Liver (tissue), 9 donors: ENCODE measurements around the gene EBP. TPM values are rescaled to one million over a fixed set of nuclear protein-coding genes. Genes with fewer than 3 reads are reported as not detected.
A peak's percentile ranks its signal among the peaks of the same experiment; 100 is the strongest.
"Not testable (repeated sequence)": the region's sequence is repeated elsewhere in the genome, so short reads cannot be mapped to it uniquely, and the experiment has no call there.

Source experiments
- DNase-seq: peaks from one replicate; pipeline ENCODE4 v3.0.0-alpha.2; 2017; ENCODE audit warnings: low spot score
- H3K27ac ChIP-seq, 2 donors: one replicate each; pipeline ENCODE4 v1.7.0; 2013; ENCODE audit warnings: inconsistent platforms in 2 of 2, low read length in 2 of 2, control low read depth in 1 of 2, low read depth in 1 of 2, mild to moderate bottlenecking in 1 of 2
- H3K27me3 ChIP-seq, 4 donors: one replicate each; pipeline versions ENCODE4 v1.6.1 to v1.7.0; 2013; ENCODE audit warnings: low read length in 3 of 4, inconsistent platforms in 1 of 4, mild to moderate bottlenecking in 1 of 4, moderate library complexity in 1 of 4; ENCODE audit not compliant: control insufficient read depth in 4 of 4, insufficient read depth in 4 of 4
- H3K36me3 ChIP-seq, 4 donors: one replicate each; pipeline versions ENCODE4 v1.6.1 to v1.7.0; 2013; ENCODE audit warnings: low read length in 3 of 4, mild to moderate bottlenecking in 3 of 4, low read depth in 1 of 4, moderate library complexity in 1 of 4; ENCODE audit not compliant: control insufficient read depth in 4 of 4, insufficient read depth in 3 of 4
- H3K4me1 ChIP-seq, 4 donors: one replicate each; pipeline versions ENCODE4 v1.6.1 to v1.7.0; 2013; ENCODE audit warnings: low read length in 3 of 4, mild to moderate bottlenecking in 3 of 4, moderate library complexity in 1 of 4; ENCODE audit not compliant: control insufficient read depth in 4 of 4, insufficient read depth in 4 of 4
- H3K4me3 ChIP-seq, 3 donors: one replicate each; pipeline versions ENCODE4 v1.6.1 to v1.7.0; 2013; ENCODE audit warnings: low read length in 3 of 3, control low read depth in 1 of 3, low read depth in 1 of 3, mild to moderate bottlenecking in 1 of 3
- H3K9ac ChIP-seq, 2 donors: one replicate each; pipeline ENCODE4 v1.7.0; 2013; ENCODE audit warnings: low read length in 2 of 2, mild to moderate bottlenecking in 2 of 2, moderate library complexity in 2 of 2, control low read depth in 1 of 2, low read depth in 1 of 2
- H3K9me3 ChIP-seq, 4 donors: one replicate each; pipeline versions ENCODE4 v1.6.1 to v1.7.0; 2013; ENCODE audit warnings: low read length in 3 of 4; ENCODE audit not compliant: control insufficient read depth in 4 of 4
- ATF3 ChIP-seq: IDR thresholded peaks from 2 replicates; pipeline ENCODE4 v1.6.1; 2016; ENCODE audit warnings: antibody characterized with exemption
- CTCF ChIP-seq: fragments of 150-350 bp; IDR thresholded peaks from 2 replicates; pipeline ENCODE4 v1.5.1; 2017; ENCODE audit warnings: improper control_type of control experiment, low read depth, low read length; ENCODE audit not compliant: missing input control
- EGR1 ChIP-seq, 2 donors: IDR thresholded peaks; 2 replicates each; pipeline ENCODE4 v1.6.1; 2016 to 2018; ENCODE audit warnings: antibody characterized with exemption in 2 of 2, low read depth in 2 of 2
- FOXA1 ChIP-seq: IDR thresholded peaks from 2 replicates; pipeline ENCODE4 v1.6.1; 2016; ENCODE audit warnings: antibody characterized with exemption
- FOXA2 ChIP-seq: IDR thresholded peaks from 2 replicates; pipeline ENCODE4 v1.6.1; 2016; ENCODE audit warnings: antibody characterized with exemption
- GABPA ChIP-seq, 2 donors: IDR thresholded peaks in 1 of 2; conservative IDR thresholded peaks in 1 of 2; 2 replicates each; pipeline ENCODE4 v1.6.1; 2016; ENCODE audit warnings: antibody characterized with exemption in 2 of 2, mild to moderate bottlenecking in 1 of 2, moderate library complexity in 1 of 2
- HNF4A ChIP-seq, 2 donors: conservative IDR thresholded peaks; 2 replicates each; pipeline ENCODE4 v1.6.1; 2016; ENCODE audit warnings: antibody characterized with exemption in 2 of 2, mild to moderate bottlenecking in 2 of 2
- HNF4G ChIP-seq: IDR thresholded peaks from 2 replicates; pipeline ENCODE4 v1.6.1; 2016; ENCODE audit warnings: antibody characterized with exemption
- JUND ChIP-seq, 2 donors: IDR thresholded peaks; 2 replicates each; pipeline ENCODE4 v1.6.1; 2016; ENCODE audit warnings: antibody characterized with exemption in 2 of 2
- MAX ChIP-seq: IDR thresholded peaks from 2 replicates; pipeline ENCODE4 v1.6.1; 2016; ENCODE audit warnings: antibody characterized with exemption
- NR2F2 ChIP-seq: IDR thresholded peaks from 2 replicates; pipeline ENCODE4 v1.6.1; 2016; ENCODE audit warnings: antibody characterized with exemption
- RAD21 ChIP-seq, 2 donors: IDR thresholded peaks; 2 replicates each; pipeline ENCODE4 v1.6.1; 2016; ENCODE audit warnings: antibody characterized with exemption in 2 of 2, mild to moderate bottlenecking in 2 of 2
- RXRA ChIP-seq, 2 donors: IDR thresholded peaks; 2 replicates each; pipeline ENCODE4 v1.6.1; 2017 to 2018; ENCODE audit warnings: antibody characterized with exemption in 2 of 2, mild to moderate bottlenecking in 1 of 2
- SP1 ChIP-seq: IDR thresholded peaks from 2 replicates; pipeline ENCODE4 v1.6.1; 2018; ENCODE audit warnings: antibody characterized with exemption, mild to moderate bottlenecking
- YY1 ChIP-seq: IDR thresholded peaks from 2 replicates; pipeline ENCODE4 v1.6.1; 2016; ENCODE audit warnings: antibody characterized with exemption, mild to moderate bottlenecking
- ZBTB33 ChIP-seq: IDR thresholded peaks from 2 replicates; pipeline ENCODE4 v1.6.1; 2016; ENCODE audit warnings: antibody characterized with exemption
- WGBS: extraction: QIAGEN DNeasy Blood & Tissue Kit; methylation state at CpG from one replicate; pipeline ENCODE4 v1.1.7; 2013; 5-methylcytosine and 5-hydroxymethylcytosine counted together
- polyA plus RNA-seq, 2 donors: library from polyadenylated mRNA; stranded (reverse) in 1 of 2; unstranded in 1 of 2; fragments of 200-250 nt in 1 of 2; fragments of >200 nt in 1 of 2; fragmentation: Nextera tagmentation in 1 of 2; extraction: Ambion mirVana in 1 of 2; gene quantifications; one replicate each; pipeline versions ENCODE4 v1.2.1 to v1.2.3, GENCODE V29; 2013 to 2015
- total RNA-seq, 2 donors: library from RNA; depleted of rRNA; stranded (reverse); fragments of >200 nt; gene quantifications; one replicate each; pipeline ENCODE4 v1.2.3, GENCODE V29; 2014
- donor health status: healthy.
- donor health status: healthy.
- donor health status: healthy.
- donor health status: healthy.
- donor health status: healthy.

Gene EBP
- total and polyA plus RNA-seq, 4 donors: 304 to 474 (median 369) TPM

GRCh38 chrX:48522291-48522690, 683 bp downstream of the EBP start (continued):
- TF ChIP-seq ZBTB33 (no peak), SP1 (peak; percentile 35), RXRA (IDR thresholded peaks at IDR 0.05) (no peak)

GRCh38 chrX:48523682-48524081, 2.1 kb downstream of the EBP start:
- peaks cover 4 to 23% (median 13%) of the 10 kb centered on the region in 4 donors for H3K36me3 ChIP-seq
- H3K27ac ChIP-seq: no peak overlapping the region
- WGBS: 45% methylated on average over 12 of the region's 12 CpGs
- H3K4me3 ChIP-seq: peak overlapping the region in 1 of 3 donors; percentile 14
- DNase-seq: no peak
- H3K4me1 ChIP-seq: peaks cover 0 to 8% (median 5%) of the 10 kb centered on the region in 4 donors
- H3K9ac ChIP-seq: no peak overlapping the region
- no peaks in the 10 kb centered on the region for H3K27me3 ChIP-seq
- TF ChIP-seq HNF4G (no peak), RAD21 (IDR thresholded peaks at IDR 0.05) (no peak), JUND (IDR thresholded peaks at IDR 0.05) (no peak), ATF3 (no peak), EGR1 (IDR thresholded peaks at IDR 0.05; ENCODE audit: low read depth in 2 of 2) (no peak), SP1 (no peak), CTCF (no peak), MAX (no peak), NR2F2 (no peak), HNF4A (conservative IDR thresholded peaks at IDR 0.05) (no peak)
- no peaks in the 10 kb centered on the region for H3K9me3 ChIP-seq

GRCh38 chrX:48525853-48526252, 4.2 kb downstream of the EBP start:
- H3K27ac ChIP-seq, H3K9me3 ChIP-seq, H3K4me1 ChIP-seq, H3K4me3 ChIP-seq, H3K9ac ChIP-seq, H3K27me3 ChIP-seq, DNase-seq: not testable (repeated sequence)
- peaks cover 4 to 25% (median 15%) of the 10 kb centered on the region in 4 donors for H3K36me3 ChIP-seq
- 88% methylated on average over 8 of the region's 8 CpGs for WGBS

- no peaks in the 10 kb centered on the region for H3K9me3 ChIP-seq
- no peak for DNase-seq
- no peak for TF ChIP-seq HNF4A (conservative IDR thresholded peaks at IDR 0.05)
- no peak for TF ChIP-seq RXRA (IDR thresholded peaks at IDR 0.05)
- TF ChIP-seq MAX: no peak
- no peak for TF ChIP-seq GABPA (IDR thresholded peaks at IDR 0.05 in 1 of 2, conservative IDR thresholded peaks at IDR 0.05 in 1 of 2)
- TF ChIP-seq CTCF: no peak
- no peak for TF ChIP-seq YY1
- no peak for TF ChIP-seq FOXA1
- TF ChIP-seq FOXA2: no peak
- no peak for TF ChIP-seq ATF3
- TF ChIP-seq JUND (IDR thresholded peaks at IDR 0.05): no peak
- no peak for TF ChIP-seq ZBTB33
- no peak for TF ChIP-seq NR2F2
- no peak overlapping the region for H3K4me3 ChIP-seq
- no peaks in the 10 kb centered on the region for H3K4me1 ChIP-seq
- WGBS: 95% methylated on average over 3 of the region's 3 CpGs
- peaks cover 4 to 25% (median 15%) of the 10 kb centered on the region in 4 donors for H3K36me3 ChIP-seq
- H3K9ac ChIP-seq: no peak overlapping the region
- no peak overlapping the region for H3K27ac ChIP-seq
- H3K27me3 ChIP-seq: no peaks in the 10 kb centered on the region
These were observed 9.1 kb downstream of the EBP start for GRCh38 chrX:48530736-48531135.
